GM12878 (cell line): ENCODE data around the gene RRP1B. TPM values are rescaled to one million over a fixed set of nuclear protein-coding genes. Genes with fewer than 3 reads are reported as not detected.

ENCODE experiments used
- CREM ChIP-seq: IDR thresholded peaks from 2 replicates; pipeline ENCODE4 v1.6.1; 2014; ENCODE audit warnings: antibody characterized with exemption, low read depth
- EP300 ChIP-seq, 2 experiments: fragments of 150-350 bp in 1 of 2; IDR thresholded peaks; 2 replicates each; pipeline ENCODE4 v1.6.1; 2011 to 2012; ENCODE audit warnings: low read depth in 2 of 2, low read length in 2 of 2, borderline replicate concordance in 1 of 2, improper control_type of control experiment in 1 of 2, inconsistent platforms in 1 of 2; ENCODE audit not compliant: control insufficient read depth in 1 of 2
- IKZF2 ChIP-seq, 2 experiments: fragments of 450-650 bp; IDR thresholded peaks; 2 replicates each; pipeline ENCODE4 v1.6.1; 2017; ENCODE audit warnings: mild to moderate bottlenecking in 2 of 2, moderate library complexity in 2 of 2
- MXI1 ChIP-seq: fragments of 150-350 bp; IDR thresholded peaks from 2 replicates; pipeline ENCODE4 v1.6.1; 2011; ENCODE audit warnings: low read depth, mild to moderate bottlenecking, inconsistent platforms, low read length, improper control_type of control experiment
- NFXL1 ChIP-seq: fragments of 450-650 bp; IDR thresholded peaks from 2 replicates; pipeline ENCODE4 v1.6.1; 2017; ENCODE audit warnings: antibody characterized with exemption, mild to moderate bottlenecking, borderline replicate concordance
- SIN3A ChIP-seq: IDR thresholded peaks from 2 replicates; pipeline ENCODE4 v1.6.1; 2012; ENCODE audit warnings: low read depth, low read length, improper control_type of control experiment
- TCF3 ChIP-seq: IDR thresholded peaks from 2 replicates; pipeline ENCODE4 v1.6.1; 2012; ENCODE audit warnings: low read depth, mild to moderate bottlenecking, low read length, borderline replicate concordance; ENCODE audit not compliant: insufficient read depth
- ZNF24 ChIP-seq: fragments of 450-650 bp; IDR thresholded peaks from 2 replicates; pipeline ENCODE4 v1.6.1; 2017; ENCODE audit warnings: antibody characterized with exemption, mild to moderate bottlenecking
- polyA plus RNA-seq, 11 experiments: library from polyadenylated mRNA; depleted of rRNA in 4 of 11; unstranded in 6 of 11; stranded (reverse) in 5 of 11; fragments of >200 nt; fragmentation: Nextera tagmentation in 4 of 11; fragmentation: Illumina TruSeq in 1 of 11; extraction: Ambion mirVana in 4 of 11; extraction: Trizol in 1 of 11; gene quantifications; 1 replicate in 1 of 11; 2 replicates in 10 of 11; pipeline versions ENCODE4 v1.2.1 to v1.2.3, GENCODE V29; 2011 to 2016; ENCODE audit warnings: inconsistent platforms in 2 of 11, missing spikeins in 2 of 11, low read depth in 1 of 11
- total RNA-seq, 4 experiments: library from RNA; depleted of rRNA in 3 of 4; stranded (reverse); fragments of >200 nt in 3 of 4; fragmentation: Illumina TruSeq in 1 of 4; extraction: Trizol in 1 of 4; gene quantifications; 2 replicates each; pipeline versions ENCODE4 v1.2.1 to v1.2.3, GENCODE V29; 2013 to 2021
- TF ChIP-seq, protein P1 (sequence below): fragments of 450-650 bp; IDR thresholded peaks from 2 replicates; pipeline ENCODE4 v1.6.1; 2016; ENCODE audit warnings: mild to moderate bottlenecking
- TF ChIP-seq, protein P2 (sequence below): IDR thresholded peaks from 2 replicates; pipeline ENCODE4 v1.6.1; 2011; ENCODE audit warnings: low read depth, mild to moderate bottlenecking, low read length, moderate library complexity, borderline replicate concordance; ENCODE audit errors: extremely low read depth
- TF ChIP-seq, protein P3 (sequence below): IDR thresholded peaks from 2 replicates; pipeline ENCODE4 v1.6.1; 2011; ENCODE audit warnings: borderline replicate concordance, low read depth, mild to moderate bottlenecking, moderate library complexity, low read length; ENCODE audit not compliant: insufficient read depth, poor library complexity, severe bottlenecking
- TF ChIP-seq, protein P4 (sequence below): IDR thresholded peaks from 2 replicates; pipeline ENCODE4 v1.6.1; 2011; ENCODE audit warnings: borderline replicate concordance, low read depth, mild to moderate bottlenecking, moderate library complexity, mixed read lengths, low read length; ENCODE audit not compliant: insufficient read depth; ENCODE audit errors: extremely low read length
- TF ChIP-seq, protein P5 (sequence below): IDR thresholded peaks from 2 replicates; pipeline ENCODE4 v1.6.1; 2012; ENCODE audit warnings: low read depth, low read length, improper control_type of control experiment
- TF ChIP-seq, protein P6 (sequence below): IDR thresholded peaks from 2 replicates; pipeline ENCODE4 v1.6.1; 2012; ENCODE audit warnings: mild to moderate bottlenecking, low read depth, low read length

The RRP1B gene
- total and polyA plus RNA-seq, 10 of the 15 experiments (the other 5 are each of a cell fraction or from before 2014, with no cell fraction given) = 8.1 to 57.4 (median 38.1) TPM

DNA sequence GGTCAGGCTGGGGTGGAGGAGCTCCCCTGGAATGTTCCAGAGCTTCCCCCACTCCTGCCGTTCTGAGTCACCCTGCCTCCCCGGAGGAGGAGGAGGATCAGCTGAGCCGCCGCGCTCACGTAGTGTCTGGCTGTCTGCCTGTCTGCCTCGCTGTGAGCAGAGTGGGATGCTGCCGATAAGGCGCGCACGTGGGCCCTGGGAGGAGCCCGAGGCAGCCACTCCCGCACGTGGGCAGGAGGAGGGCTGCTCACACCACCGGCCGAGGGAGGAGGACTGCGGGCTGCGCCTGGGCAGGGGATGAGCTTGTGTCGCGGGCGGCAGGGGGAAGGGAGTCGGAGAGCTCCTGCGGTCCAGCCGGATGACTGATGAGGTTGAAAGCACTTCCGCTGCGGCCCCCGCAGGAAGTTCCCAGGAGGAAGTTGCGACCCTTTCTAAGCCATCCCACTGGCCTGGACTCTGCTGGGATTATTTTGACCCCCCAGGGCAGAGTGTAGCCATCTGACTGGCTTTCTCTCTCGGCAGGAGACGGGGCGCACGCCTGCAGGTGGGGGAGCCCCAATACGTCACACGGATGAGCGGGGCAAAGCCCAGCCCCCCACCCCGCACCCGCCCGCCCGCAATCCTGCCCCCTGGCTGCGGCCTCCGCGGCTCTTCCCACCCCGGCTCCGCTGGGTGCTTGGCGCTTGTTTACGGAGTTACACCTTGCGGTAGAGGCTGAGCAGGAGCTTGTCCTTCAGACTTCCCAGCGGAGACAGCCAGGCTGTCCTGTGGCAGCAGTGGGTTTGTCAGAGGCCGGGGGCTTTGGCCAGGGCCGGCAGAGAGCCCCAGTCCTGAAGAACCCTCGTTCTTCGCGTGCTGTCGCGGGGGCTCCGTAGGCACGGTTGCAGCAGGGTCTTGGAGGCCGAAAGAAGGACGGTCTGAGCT lies 69.4 kb downstream of the RRP1B start (continued):
- TF ChIP-seq, protein P1, sequence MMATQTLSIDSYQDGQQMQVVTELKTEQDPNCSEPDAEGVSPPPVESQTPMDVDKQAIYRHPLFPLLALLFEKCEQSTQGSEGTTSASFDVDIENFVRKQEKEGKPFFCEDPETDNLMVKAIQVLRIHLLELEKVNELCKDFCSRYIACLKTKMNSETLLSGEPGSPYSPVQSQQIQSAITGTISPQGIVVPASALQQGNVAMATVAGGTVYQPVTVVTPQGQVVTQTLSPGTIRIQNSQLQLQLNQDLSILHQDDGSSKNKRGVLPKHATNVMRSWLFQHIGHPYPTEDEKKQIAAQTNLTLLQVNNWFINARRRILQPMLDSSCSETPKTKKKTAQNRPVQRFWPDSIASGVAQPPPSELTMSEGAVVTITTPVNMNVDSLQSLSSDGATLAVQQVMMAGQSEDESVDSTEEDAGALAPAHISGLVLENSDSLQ = peak; percentile 68
- peak; percentile 77; the same call in 1 of the 2 replicates for TF ChIP-seq ZNF24
- TF ChIP-seq IKZF2 (IDR thresholded peaks at IDR 0.05) = peak; percentile 85 to 90; a peak in 3 of 4 replicates
- peak; percentile 89 for TF ChIP-seq SIN3A
- TF ChIP-seq, protein P2, sequence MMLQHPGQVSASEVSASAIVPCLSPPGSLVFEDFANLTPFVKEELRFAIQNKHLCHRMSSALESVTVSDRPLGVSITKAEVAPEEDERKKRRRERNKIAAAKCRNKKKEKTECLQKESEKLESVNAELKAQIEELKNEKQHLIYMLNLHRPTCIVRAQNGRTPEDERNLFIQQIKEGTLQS = peak; percentile 15; the same call in 1 of the 2 replicates
- TF ChIP-seq, protein P3, sequence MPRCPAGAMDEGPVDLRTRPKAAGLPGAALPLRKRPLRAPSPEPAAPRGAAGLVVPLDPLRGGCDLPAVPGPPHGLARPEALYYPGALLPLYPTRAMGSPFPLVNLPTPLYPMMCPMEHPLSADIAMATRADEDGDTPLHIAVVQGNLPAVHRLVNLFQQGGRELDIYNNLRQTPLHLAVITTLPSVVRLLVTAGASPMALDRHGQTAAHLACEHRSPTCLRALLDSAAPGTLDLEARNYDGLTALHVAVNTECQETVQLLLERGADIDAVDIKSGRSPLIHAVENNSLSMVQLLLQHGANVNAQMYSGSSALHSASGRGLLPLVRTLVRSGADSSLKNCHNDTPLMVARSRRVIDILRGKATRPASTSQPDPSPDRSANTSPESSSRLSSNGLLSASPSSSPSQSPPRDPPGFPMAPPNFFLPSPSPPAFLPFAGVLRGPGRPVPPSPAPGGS = peak; percentile 14
- TF ChIP-seq MXI1 = peak; percentile 97
- TF ChIP-seq, protein P4, sequence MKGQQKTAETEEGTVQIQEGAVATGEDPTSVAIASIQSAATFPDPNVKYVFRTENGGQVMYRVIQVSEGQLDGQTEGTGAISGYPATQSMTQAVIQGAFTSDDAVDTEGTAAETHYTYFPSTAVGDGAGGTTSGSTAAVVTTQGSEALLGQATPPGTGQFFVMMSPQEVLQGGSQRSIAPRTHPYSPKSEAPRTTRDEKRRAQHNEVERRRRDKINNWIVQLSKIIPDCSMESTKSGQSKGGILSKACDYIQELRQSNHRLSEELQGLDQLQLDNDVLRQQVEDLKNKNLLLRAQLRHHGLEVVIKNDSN = peak; percentile 88
- peak; percentile 69; the same call in 1 of the 2 replicates for TF ChIP-seq TCF3
- TF ChIP-seq, protein P5, sequence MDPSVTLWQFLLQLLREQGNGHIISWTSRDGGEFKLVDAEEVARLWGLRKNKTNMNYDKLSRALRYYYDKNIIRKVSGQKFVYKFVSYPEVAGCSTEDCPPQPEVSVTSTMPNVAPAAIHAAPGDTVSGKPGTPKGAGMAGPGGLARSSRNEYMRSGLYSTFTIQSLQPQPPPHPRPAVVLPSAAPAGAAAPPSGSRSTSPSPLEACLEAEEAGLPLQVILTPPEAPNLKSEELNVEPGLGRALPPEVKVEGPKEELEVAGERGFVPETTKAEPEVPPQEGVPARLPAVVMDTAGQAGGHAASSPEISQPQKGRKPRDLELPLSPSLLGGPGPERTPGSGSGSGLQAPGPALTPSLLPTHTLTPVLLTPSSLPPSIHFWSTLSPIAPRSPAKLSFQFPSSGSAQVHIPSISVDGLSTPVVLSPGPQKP = peak; percentile 58; the same call in 1 of the 2 replicates
- peak; percentile 84 for TF ChIP-seq CREM
- peak; percentile 98 for TF ChIP-seq NFXL1
- TF ChIP-seq EP300 (IDR thresholded peaks at IDR 0.05; ENCODE audit: borderline replicate concordance in 1 of 2, control insufficient read depth in 1 of 2, low read depth in 2 of 2, low read length in 2 of 2) = peak; percentile 16 to 57; a peak in 2 of 4 replicates
- TF ChIP-seq, protein P6, sequence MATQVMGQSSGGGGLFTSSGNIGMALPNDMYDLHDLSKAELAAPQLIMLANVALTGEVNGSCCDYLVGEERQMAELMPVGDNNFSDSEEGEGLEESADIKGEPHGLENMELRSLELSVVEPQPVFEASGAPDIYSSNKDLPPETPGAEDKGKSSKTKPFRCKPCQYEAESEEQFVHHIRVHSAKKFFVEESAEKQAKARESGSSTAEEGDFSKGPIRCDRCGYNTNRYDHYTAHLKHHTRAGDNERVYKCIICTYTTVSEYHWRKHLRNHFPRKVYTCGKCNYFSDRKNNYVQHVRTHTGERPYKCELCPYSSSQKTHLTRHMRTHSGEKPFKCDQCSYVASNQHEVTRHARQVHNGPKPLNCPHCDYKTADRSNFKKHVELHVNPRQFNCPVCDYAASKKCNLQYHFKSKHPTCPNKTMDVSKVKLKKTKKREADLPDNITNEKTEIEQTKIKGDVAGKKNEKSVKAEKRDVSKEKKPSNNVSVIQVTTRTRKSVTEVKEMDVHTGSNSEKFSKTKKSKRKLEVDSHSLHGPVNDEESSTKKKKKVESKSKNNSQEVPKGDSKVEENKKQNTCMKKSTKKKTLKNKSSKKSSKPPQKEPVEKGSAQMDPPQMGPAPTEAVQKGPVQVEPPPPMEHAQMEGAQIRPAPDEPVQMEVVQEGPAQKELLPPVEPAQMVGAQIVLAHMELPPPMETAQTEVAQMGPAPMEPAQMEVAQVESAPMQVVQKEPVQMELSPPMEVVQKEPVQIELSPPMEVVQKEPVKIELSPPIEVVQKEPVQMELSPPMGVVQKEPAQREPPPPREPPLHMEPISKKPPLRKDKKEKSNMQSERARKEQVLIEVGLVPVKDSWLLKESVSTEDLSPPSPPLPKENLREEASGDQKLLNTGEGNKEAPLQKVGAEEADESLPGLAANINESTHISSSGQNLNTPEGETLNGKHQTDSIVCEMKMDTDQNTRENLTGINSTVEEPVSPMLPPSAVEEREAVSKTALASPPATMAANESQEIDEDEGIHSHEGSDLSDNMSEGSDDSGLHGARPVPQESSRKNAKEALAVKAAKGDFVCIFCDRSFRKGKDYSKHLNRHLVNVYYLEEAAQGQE = 0 out of 2 replicates have a peak, but pooled peaks have one; percentile 24
